Right atrium auricular region (tissue), 2 donors: ENCODE data around the gene PITRM1. TPM values are rescaled to one million over a fixed set of nuclear protein-coding genes. Genes with fewer than 3 reads are reported as not detected.
"Not testable (repeated sequence)": the region's sequence is repeated elsewhere in the genome, so short reads cannot be mapped to it uniquely, and the experiment has no call there.

Experiments used
- DNase-seq: peaks from one replicate; pipeline ENCODE4 v3.0.0-alpha.2; 2019; ENCODE audit warnings: low spot score
- H3K27ac ChIP-seq, 2 donors: fragments of 200-600 bp; sonication (generic); 1 replicate in 1 of 2; 2 replicates in 1 of 2; pipeline ENCODE4 v1.5.1; 2016 to 2019
- H3K27me3 ChIP-seq, 2 donors: fragments of 200-600 bp; sonication (generic); one replicate each; pipeline versions ENCODE4 v1.5.1 to v1.6.0; 2017 to 2019
- H3K36me3 ChIP-seq: fragments of 200-600 bp; sonication (generic); one replicate; pipeline ENCODE4 v1.5.1; 2016
- H3K4me1 ChIP-seq, 2 donors: fragments of 200-600 bp; sonication (generic); one replicate each; pipeline versions ENCODE4 v1.5.1 to v1.6.0; 2017 to 2019
- H3K4me3 ChIP-seq, 2 donors: fragments of 200-600 bp; sonication (generic); 1 replicate in 1 of 2; 2 replicates in 1 of 2; pipeline ENCODE4 v1.5.1; 2017 to 2019; ENCODE audit warnings: mild to moderate bottlenecking in 1 of 2, moderate library complexity in 1 of 2
- H3K9me3 ChIP-seq, 2 donors: fragments of 200-600 bp; sonication (generic); one replicate each; pipeline ENCODE4 v1.5.1; 2019
- total RNA-seq, 2 donors: library from RNA; depleted of rRNA; stranded (reverse); fragments of >200 nt; gene quantifications; one replicate each; pipeline ENCODE4 v1.1.0, GENCODE V29; 2016
- TF ChIP-seq, protein P1 (sequence below), 2 donors: fragments of 200-600 bp; sonication (generic); IDR thresholded peaks; one replicate each; pipeline ENCODE4 v1.5.1; 2019; ENCODE audit warnings: antibody characterized with exemption in 2 of 2

Gene PITRM1
- total RNA-seq, 2 donors from 2014 or later, result 68.3 to 89.6 TPM

- TF ChIP-seq, protein P1, sequence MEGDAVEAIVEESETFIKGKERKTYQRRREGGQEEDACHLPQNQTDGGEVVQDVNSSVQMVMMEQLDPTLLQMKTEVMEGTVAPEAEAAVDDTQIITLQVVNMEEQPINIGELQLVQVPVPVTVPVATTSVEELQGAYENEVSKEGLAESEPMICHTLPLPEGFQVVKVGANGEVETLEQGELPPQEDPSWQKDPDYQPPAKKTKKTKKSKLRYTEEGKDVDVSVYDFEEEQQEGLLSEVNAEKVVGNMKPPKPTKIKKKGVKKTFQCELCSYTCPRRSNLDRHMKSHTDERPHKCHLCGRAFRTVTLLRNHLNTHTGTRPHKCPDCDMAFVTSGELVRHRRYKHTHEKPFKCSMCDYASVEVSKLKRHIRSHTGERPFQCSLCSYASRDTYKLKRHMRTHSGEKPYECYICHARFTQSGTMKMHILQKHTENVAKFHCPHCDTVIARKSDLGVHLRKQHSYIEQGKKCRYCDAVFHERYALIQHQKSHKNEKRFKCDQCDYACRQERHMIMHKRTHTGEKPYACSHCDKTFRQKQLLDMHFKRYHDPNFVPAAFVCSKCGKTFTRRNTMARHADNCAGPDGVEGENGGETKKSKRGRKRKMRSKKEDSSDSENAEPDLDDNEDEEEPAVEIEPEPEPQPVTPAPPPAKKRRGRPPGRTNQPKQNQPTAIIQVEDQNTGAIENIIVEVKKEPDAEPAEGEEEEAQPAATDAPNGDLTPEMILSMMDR (IDR thresholded peaks at IDR 0.05), result no peak
- Histone ChIP-seq H3K27me3 (no peaks in the 10 kb centered on the region), H3K4me1 (peaks cover 0 to 6% of the 10 kb centered on the region in 2 donors), H3K9me3 (no peaks in the 10 kb centered on the region), H3K27ac (no peak overlapping the region), H3K36me3 (no peaks in the 10 kb centered on the region), H3K4me3 (no peak overlapping the region)
- DNase-seq, result no peak
Observed at GRCh38 chr10:3178042-3178441, 5.5 kb upstream of the PITRM1 start.

- peaks cover 0 to 15% of the 10 kb centered on the region in 2 donors for H3K4me1 ChIP-seq
- H3K9me3 ChIP-seq, result no peaks in the 10 kb centered on the region
- peak overlapping the region in 1 of 2 donors; percentile 28 for H3K27ac ChIP-seq
- H3K4me3 ChIP-seq, result peak overlapping the region; percentile 30 to 81
- TF ChIP-seq, protein P1 (IDR thresholded peaks at IDR 0.05), result no peak
- DNase-seq, result no peak
- H3K36me3 ChIP-seq, result peaks cover 19% of the 10 kb centered on the region
- no peaks in the 10 kb centered on the region for H3K27me3 ChIP-seq
Observed at GRCh38 chr10:3173171-3173878, 743 bp upstream of the PITRM1 start.

- Histone ChIP-seq H3K4me1 (peaks cover 0 to 15% of the 10 kb centered on the region in 2 donors), H3K9me3 (no peaks in the 10 kb centered on the region), H3K27ac (peak overlapping the region; percentile 83 to 90), H3K4me3 (peak overlapping the region; percentile 76 to 81), H3K27me3 (no peaks in the 10 kb centered on the region), H3K36me3 (peaks cover 32% of the 10 kb centered on the region)
- no peak for DNase-seq
- TF ChIP-seq, protein P1 (IDR thresholded peaks at IDR 0.05), result no peak
Observed at GRCh38 chr10:3172081-3172445, 519 bp downstream of the PITRM1 start.

- H3K27me3 ChIP-seq, DNase-seq, H3K9me3 ChIP-seq: not testable (repeated sequence)
- Histone ChIP-seq H3K36me3 (peaks cover 37% of the 10 kb centered on the region), H3K4me3 (peak overlapping the region; percentile 76 to 81), H3K4me1 (peaks cover 0 to 15% of the 10 kb centered on the region in 2 donors), H3K27ac (peak overlapping the region in 1 of 2 donors; percentile 90)
Observed at GRCh38 chr10:3171488-3171887, 1.1 kb downstream of the PITRM1 start.

DNA sequence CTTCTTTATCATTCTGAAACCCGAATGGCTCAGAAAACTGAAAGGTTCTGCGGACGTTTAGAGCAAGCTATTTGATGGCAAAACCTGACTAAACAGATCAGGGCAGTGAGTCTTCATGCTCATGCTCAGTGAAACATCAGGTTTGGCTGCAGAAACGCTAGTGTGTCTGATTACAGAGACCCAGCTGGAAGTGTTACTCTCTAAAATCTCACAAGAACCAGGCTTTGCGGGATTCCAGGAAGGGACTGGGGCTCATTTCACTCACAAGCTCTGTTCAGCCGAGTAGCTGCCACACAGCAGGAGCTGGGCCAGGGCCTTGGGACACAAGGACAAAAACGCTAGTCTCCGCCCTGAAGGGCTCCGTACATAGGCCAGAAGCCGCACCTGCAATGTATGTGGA is 2.9 kb downstream of the PITRM1 start:
- TF ChIP-seq, protein P1 (IDR thresholded peaks at IDR 0.05), result no peak
- H3K9me3 ChIP-seq, result no peaks in the 10 kb centered on the region
- DNase-seq, result no peak
- peaks cover 0 to 15% of the 10 kb centered on the region in 2 donors for H3K4me1 ChIP-seq
- no peaks in the 10 kb centered on the region for H3K27me3 ChIP-seq
- peaks cover 56% of the 10 kb centered on the region for H3K36me3 ChIP-seq
- no peak overlapping the region for H3K27ac ChIP-seq
- no peak overlapping the region for H3K4me3 ChIP-seq

- H3K36me3 ChIP-seq, result peaks cover 60% of the 10 kb centered on the region
- DNase-seq, result no peak
- no peaks in the 10 kb centered on the region for H3K9me3 ChIP-seq
- no peak overlapping the region for H3K4me3 ChIP-seq
- H3K4me1 ChIP-seq, result peaks cover 0 to 15% of the 10 kb centered on the region in 2 donors
- TF ChIP-seq, protein P1 (IDR thresholded peaks at IDR 0.05), result no peak
- no peaks in the 10 kb centered on the region for H3K27me3 ChIP-seq
- no peak overlapping the region for H3K27ac ChIP-seq
Observed at GRCh38 chr10:3169271-3169670, 3.3 kb downstream of the PITRM1 start.
